HS-5 (cell line): Measurements from ENCODE around the gene C16orf89.
"Not testable (repeated sequence)": the region's sequence is repeated elsewhere in the genome, so short reads cannot be mapped to it uniquely, and the experiment has no call there.

Experiments used
- DNase-seq: peaks from one replicate; pipeline ENCODE4 v3.0.0-alpha.2; 2012; ENCODE audit warnings: low read depth

The C16orf89 gene, protein sequence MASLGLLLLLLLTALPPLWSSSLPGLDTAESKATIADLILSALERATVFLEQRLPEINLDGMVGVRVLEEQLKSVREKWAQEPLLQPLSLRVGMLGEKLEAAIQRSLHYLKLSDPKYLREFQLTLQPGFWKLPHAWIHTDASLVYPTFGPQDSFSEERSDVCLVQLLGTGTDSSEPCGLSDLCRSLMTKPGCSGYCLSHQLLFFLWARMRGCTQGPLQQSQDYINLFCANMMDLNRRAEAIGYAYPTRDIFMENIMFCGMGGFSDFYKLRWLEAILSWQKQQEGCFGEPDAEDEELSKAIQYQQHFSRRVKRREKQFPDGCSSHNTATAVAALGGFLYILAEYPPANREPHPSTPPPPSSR

DNA sequence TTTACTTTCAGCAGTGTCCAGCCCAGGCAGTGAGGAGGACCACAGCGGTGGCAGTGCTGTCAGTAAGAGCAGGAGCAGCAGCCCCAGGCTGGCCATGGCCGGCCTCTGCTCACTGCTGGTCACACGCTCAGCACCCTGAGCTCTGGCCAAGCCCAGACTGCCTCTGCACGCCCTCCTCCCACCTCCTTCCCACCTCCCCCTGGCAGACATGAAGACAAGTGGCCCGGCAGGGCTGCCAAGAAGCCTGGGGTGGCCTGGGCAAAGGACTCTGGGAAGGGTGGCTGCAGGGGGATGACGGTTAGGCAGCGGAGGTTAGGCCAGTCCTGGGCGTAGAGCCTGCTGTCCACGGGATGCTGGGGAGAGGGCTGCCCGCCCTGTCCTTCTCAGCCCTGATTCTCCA is at the start of gene C16orf89:
TSS of gene C16orf89 (minus strand) at position 144 of the 400 bp plus-strand sequence. CDS start at position 96, 48 bp downstream.
- no peak for DNase-seq

DNA sequence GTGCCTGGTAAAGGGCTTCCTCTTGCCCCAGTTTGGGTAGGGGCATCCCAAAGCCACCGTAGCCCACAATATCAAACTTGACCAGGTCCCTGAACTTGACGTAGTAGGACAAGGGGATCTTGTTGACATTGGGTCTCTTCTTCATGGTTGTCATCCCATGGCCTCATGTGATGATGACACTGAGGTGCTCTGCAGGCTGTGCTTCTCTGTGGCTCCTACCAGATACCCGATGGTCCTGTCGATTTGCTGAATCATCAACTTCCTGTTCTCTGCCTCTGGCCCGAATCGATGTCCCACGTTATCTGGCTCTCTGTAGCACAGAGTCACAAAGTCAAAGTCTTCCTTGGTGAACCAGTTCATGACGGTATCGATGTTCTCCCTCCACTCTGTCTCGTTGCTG is 45.2 kb upstream of the C16orf89 start:
- DNase-seq, result not testable (repeated sequence)

DNA sequence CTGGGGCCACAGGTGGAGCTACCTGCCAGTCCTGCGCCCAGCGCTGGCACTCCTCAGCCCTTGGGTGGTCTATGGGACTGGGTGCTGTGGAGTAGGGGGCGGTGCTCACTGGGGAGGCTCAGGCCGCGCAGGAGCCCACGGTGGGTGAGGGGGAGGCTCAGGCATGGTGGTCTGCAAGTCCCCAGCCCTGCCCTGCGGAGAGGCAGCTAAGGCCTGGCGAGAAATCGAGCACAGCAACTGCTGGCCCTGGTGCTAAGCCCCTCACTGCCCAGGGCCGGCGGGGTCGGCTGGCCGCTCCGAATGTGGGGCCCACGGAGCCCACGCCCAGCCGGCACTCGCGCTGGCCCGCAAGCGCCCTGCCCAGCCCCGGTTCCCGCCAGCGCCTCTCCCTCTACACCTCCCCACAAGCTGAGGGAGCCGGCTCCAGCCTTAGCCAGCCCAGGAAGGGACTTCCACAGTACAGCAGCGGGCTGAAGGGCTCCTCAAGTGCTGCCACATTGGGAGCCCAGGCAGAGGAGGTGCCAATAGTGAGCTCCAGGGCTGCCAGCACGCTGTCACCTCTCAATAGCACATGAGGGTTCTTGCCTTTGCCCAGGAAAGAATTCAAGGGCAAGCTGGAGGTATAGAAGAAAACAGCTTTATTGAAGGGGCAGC is 42.9 kb upstream of the C16orf89 start:
- no peak for DNase-seq

DNA sequence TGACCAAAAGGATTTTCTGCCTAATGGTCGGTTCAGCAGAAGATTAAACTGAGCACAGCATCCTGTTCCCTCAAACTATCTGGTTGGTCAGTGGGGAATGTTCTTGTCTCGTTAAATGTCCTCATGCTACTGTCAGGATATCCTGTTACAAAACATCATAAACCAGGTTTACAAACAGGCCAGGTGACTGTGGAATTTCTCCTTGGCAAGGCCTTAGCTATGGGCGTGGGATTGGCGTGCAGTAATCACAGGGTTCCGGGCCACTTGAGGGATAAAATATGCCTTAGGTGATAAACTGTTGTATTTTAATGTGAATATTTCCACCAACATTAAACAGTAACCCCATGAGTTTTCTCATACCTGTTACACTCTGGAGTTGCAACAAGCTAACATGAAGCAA is 39.3 kb upstream of the C16orf89 start:
- DNase-seq, result not testable (repeated sequence)

DNA sequence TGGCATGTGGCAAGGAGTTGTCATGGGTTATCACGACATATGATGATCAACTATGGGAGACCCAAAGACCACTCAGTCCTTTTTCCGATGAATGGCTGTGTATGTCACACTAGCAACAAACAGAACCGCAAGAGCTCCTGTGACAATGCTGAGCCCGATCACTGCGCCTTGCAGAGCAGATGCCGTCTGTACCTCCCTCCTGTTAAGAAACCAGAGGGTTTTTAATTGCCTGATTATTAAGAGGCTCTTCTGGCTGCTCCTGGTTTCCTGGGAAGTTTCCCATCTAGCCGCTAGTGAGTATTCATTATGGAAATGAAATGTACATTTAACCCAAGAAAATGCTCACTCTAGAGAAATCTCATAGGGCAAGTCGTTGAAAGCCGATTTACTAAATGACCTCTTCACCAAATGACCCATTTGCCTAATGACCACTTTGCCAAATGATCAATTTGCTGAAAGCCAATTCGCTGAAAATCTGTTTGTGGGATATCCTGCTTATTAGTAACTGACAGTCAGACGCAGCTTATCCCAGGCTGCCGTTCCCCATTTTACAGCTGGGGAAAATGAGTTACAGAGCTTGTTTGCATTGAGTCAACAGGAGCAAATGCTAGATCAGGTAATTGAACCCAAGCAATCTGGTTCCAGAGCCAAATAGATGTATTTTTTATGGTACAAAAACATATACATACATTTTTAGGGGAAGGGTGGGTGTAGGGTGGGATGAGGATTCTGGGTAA is 37.7 kb upstream of the C16orf89 start:
- DNase-seq, result not testable (repeated sequence)

DNA sequence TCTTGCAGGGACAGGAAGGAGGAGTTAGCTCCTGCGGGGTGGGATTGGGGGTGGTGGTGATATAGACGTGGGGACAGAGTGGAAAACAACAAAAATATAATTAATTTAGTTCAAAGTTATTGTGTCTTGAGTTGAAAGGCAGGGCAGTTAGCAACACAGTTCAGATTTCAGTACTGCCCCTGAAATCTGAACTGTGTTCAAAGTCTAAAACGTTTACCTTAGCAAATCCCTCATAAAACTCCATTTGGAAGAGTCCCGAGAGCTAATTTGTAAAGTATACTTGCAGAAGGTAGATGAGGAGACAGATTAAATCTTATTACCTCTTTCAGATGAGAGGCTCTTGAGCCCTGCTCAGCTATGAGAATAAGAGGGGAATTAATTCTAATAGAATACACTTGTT is 33.4 kb upstream of the C16orf89 start:
- DNase-seq, result not testable (repeated sequence)

DNA sequence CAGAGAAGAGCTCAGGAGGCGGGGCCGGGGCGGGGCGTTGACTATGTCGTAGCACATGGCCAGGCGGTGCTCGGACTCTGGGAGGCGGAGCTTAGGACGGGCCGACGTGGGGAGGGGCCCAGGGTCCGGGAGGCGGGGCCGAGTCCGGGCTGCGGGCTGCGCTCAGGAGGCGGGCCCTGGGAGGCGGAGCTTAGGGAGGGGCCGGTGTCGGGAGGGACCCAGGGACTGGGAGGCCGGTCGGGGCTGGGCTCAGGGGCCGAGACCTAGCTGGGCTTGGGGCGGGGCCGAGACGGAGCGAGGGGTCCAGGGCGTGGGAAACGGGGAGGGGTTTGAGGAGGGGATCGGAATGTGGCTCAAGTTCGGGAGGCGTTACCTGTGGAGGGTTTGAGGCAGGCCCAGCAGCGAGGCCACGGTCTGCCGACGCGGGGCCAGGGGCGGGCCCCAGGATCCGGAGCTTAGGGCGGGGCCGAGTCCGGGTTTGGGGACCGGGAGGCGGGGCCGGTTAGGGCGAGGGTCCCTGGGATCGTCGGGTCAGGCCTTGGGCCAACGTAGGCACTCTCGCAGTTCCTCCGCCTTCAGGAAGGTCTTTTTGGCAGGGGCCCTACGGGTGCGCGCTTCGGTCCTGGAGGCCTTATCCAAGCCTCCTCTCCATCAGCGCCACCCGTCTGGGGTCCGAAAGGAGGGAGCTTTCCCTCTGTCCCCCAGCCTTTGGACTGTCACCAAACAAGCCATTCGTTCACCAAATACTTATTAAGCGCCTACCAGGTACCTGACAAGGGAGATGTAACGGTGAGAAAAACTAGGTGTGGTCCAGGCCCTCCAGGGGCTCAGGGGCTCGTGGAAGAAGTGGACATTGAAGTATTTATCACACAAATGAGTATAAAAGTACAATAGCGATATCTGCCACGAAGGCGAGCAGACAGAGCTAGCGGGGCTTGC is 32.7 kb upstream of the C16orf89 start:
- not testable (repeated sequence) for DNase-seq

DNA sequence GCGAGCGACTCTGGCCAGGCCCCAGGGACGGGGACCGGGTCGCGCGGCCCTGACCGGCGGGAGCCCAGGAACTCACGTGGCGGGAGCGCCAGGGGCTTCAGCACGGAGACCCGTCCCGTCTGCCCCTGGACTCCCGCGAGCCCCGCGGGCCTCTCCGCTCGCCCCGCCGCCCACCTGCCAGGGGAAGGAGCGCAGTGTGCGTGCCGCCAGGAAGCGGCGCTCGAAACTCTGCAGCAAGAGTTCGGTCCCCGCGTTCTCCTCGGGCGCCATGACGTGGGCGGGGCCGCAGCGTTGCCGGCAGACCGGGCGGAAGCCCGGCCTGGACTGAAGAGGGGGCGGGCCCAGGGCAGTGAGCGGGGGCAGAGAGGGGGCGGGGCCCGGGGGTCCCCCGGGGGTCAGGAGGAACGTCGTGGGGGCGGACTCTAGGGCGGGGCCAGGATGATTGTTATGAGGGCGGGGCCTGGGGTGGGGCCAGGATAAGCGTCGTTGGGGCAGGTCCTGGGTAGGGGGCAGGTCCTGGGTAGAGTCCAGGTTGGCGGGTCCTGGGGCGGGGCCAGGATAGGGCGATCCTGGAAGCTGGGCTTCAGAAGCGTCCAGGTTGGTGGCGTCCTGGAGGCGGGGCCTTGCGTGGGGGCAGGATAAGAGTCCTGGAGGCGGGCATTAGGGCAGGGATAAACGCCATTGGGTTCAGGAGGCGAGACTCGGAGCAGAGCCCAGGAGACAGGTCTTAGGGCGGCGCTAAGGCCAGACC is 31.9 kb upstream of the C16orf89 start, which contains the start of gene EEF2KMT:
TSS of gene EEF2KMT (minus strand) at position 326 of the 751 bp plus-strand sequence. CDS start at position 270, 56 bp downstream.
- DNase-seq, result peak; percentile 93

DNA sequence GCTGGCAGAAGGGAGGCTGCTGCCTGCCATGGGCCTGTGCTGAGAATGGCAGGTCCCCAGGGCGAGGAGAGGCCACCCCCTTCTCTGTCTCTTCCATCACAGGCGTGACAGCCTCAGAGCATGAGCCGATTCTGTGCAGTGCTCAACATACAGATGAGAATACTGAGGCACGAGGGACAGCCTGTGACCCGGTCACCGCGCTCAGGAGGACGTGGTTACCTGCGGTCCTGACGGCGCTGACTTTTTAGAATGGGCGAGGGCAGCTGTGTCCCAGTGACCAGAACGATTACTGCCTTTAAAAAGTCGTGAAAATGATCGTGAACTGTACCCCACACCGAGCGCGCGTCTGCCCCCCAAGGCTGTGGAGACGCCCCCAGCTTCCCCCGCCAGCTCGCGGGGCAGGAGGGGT is 31.3 kb upstream of the C16orf89 start:
- DNase-seq, result not testable (repeated sequence)

DNA sequence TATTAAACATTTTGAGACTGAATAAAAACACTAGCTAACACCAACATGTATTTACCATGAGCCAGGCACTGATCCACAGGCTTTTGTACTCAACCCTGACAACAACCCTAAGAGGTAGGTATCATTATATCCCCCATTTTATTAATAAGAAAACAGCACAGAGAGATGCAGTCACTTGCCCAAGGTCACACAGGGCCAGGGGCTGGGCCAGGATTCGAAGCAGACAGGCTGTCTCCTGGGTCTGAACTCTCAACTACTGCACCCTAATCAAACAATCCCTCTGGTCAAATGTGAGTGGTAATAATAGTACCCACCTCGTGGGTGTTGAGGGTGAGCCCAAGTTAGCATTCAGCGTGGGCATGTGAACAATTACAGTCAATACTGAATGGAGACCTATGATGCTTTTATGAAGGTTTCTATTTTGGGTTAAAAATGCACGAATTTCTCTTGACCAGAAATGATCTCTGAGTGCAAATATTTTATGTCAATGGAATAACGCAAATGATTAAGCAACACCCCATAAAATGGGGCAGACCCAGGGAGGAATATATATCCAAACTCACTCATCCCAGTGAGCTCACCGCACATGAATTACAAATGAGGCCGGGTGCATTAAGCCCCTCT is 30.8 kb upstream of the C16orf89 start:
- DNase-seq, result not testable (repeated sequence)

DNA sequence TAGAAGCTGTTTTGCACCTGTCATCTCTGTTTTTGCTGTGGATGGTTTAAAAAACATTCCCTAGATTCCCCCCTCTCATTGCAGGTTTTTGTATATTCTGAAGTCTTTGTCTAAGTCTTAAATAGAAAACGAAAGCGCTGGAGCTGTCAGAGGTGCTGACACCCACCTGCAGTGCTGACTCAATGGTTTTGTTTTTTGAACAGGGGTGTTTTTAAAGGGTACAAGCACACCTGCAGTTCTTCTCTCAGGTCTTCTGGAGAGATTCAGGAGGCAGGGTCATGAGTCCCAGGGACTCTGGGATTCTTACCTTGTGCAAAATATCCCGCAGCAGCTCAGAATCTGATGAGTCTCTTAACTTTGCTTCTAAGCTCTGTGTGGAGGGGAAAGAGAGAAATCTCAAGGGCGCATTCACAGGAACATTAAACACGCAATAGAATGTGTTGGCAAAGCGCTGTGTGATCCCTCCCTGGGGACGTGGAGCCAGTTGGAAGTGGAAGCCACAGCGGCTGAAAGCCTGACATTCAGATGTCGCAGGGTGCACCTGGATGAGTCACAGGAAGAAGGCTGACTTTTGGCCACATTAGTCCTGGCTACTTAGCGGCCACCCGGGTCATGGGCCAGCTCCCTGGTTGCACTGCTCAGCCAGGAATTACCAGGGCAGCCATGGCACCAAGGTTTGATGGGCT is 29.5 kb upstream of the C16orf89 start:
- not testable (repeated sequence) for DNase-seq

DNA sequence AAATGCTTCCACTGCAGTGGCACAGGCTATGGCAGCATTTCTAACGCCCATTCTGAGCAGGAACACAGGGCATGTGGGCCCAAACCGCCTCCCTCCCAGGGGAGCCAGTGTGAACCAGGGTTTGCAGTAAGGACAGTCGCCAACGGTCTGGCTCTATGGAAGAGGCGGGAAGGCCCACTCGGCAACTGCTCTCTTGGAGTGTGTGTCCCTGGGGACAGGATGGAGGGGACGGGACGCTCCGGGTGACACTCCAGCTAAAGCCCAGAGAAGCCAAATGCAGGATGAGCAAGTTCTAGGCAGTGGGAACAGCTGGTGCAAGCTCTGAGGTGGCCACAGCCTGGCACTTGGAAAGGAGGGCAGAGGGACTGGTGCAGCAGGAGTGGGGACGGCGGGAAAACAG is 28.0 kb upstream of the C16orf89 start:
- DNase-seq, result not testable (repeated sequence)

DNA sequence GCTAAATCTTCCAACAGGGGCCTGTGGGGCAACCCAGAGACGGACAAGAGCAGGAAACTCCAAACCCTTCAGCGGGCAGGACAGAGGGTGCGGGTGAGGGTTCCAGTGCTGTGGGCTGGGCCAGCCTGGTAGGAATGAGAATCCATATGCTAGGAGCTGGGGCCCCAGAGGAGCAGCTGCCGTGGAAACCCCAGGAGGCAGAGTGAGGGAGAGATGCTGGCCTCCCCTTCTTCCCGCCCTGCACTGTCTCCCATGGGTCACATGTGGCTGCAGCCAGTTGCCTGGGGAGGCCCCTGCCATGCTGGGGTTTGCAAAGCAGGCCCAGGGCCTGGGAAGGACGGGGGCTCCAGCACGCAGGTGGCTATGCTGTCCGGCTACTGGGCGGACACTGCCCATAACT is 27.3 kb upstream of the C16orf89 start:
- DNase-seq, result not testable (repeated sequence)

DNA sequence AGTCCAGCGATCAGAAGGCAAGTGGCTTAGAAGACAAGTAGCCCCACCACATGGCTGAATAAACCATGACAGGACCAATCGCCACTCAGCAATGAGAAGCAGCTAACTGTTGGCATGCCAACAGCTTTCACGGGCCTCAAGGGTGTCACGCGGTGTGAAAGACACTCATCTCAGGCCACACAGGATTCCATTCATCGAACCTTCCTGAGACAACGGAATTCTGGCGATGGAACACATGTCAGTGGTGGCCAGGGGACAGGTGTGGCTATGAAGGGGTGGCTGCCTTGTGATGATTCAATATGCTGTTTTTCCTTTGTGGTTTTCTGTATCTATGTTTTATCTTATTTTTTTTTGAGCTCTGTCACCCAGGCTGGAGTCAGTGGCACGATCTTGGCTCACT is 24.8 kb upstream of the C16orf89 start:
- DNase-seq, result not testable (repeated sequence)

DNA sequence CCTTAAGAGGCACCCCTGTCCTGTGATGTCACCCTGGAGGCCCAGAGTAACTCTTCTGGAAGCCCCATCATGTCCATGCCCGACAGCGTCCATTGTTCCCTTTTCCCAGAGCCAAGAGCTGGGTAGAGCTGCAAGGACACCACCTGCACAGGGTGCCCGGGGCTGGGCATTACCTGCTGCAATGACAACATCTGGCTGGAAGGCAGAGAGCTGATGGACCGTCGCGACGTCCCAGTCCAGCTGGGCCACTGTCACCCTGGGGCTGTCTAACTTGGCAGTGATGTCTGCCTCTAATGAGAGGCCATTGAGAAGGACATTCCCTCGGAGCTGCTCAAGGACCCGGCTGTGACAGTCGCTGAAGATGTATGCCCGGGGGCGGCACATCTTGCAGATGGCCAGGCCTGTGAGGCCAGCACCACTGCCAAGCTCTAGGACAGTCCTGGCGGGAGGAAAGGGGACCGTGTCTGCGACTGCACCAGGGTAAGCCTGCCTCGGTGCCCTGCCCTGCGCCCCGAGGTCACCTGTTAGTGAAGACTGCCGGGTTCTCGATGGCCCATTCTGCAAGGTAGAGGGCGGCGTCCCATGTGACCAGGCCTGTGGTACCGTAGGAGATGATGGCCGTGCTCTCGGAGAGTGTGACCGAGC is 24.3 kb upstream of the C16orf89 start:
- not testable (repeated sequence) for DNase-seq

DNA sequence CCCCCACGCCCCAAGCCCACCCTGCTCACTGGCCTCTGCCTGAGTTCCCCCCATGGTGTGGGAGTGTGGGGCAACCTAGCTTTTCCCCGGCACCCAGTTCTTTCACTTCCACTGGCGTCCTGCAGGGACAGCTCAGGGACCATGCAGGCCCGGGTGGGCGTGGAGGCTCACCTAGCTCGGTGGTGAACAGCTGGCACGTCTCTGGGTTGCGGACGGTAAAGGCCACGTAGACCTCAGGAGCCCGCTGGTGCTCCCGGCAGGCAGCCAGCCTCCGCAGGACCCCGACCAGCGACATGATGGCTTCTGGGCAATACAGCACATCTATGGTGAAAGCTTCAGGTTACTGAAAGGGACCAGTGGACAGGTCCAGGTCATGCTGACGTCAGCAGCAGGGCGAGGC is 23.2 kb upstream of the C16orf89 start:
- DNase-seq, result not testable (repeated sequence)

DNA sequence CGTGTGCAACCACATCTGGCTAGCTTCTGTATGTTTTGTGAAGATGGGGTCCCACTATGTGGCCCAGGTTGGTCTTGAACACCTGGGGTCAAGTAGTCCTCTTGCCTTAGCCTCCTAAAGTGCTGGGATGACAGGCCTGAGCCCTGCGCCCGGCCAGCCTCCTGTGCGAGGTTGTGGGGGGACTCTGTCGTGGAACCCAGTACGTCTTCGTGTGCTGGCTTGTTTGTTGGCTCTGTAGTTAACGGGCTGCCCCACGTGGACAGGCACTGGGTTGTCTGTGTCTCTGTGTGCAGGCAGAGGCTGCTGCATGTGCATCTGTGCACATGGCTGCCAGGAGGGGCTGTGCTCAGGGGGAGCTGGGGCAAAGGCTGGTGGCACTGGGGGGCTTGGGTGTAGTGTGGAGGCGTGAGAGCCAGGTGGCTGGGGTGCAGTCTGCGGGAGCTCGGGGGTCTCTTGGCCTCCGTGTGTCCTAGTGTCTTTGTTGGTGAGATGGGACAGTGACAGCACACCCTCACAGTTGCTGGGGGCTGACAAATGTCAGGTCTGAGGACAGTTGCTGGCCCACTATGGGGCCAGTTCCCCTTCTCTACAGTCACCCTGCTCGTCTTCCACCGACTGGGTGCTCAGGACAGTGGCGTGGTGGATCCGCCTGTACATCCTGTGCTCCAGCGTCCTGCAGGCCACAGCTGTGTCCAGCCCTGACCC is 22.5 kb upstream of the C16orf89 start:
- not testable (repeated sequence) for DNase-seq

DNA sequence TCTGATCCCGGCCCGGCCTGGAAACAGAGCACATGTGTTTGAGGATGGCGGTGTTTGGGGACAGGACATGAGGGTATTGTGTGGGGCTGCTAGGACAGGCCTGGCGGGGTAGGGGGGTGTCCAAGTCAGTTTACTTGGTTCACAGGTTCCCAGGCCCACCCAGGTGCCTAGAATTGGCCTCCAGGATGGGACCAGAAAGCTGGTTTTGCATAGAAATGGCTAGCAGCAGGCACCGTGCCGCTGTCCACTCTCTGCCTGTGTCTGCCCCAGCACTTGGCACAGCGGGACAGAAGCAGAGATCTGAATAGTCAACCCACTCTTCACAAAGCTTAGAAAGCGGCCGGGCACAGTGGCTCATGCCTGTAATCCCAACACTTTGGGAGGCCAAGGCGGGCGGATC is 20.0 kb upstream of the C16orf89 start:
- not testable (repeated sequence) for DNase-seq
